H1 (cell line): ENCODE measurements around the gene TRAF3IP1. TPM values are rescaled to one million over a fixed set of nuclear protein-coding genes. Genes with fewer than 3 reads are reported as not detected.

ENCODE experiments used
- CTCF ChIA-PET: fragments of 300-600 bp; sonication (Branson Sonifier 250); formaldehyde crosslinking; loops from one replicate; lab custom pipeline; 2021; ENCODE audit not compliant: partially characterized antibody; lab: Charles Lee
- POLR2A ChIA-PET: fragments of 300-600 bp; sonication (Branson Sonifier 250); formaldehyde crosslinking; loops from one replicate; lab custom pipeline; 2021; ENCODE audit warnings: inconsistent platforms; ENCODE audit not compliant: partially characterized antibody; lab: Charles Lee
- DNase-seq, 2 experiments: peaks; one replicate each; pipeline versions ENCODE4 v3.0.0 to v3.0.0-alpha.2; 2010 to 2022; ENCODE audit warnings: low spot score in 2 of 2, low read depth in 1 of 2, mixed read lengths in 1 of 2
- FAIRE-seq: peaks from 2 replicates; lab custom pipeline; 2011; peaks lifted over from hg19 to GRCh38; lab: Jason Lieb, UNC
- H2AFZ ChIP-seq: 2 replicates; pipeline ENCODE4 v1.8.1; 2012; ENCODE audit warnings: low read length, inconsistent platforms
- H2AK5ac ChIP-seq: 2 replicates; pipeline ENCODE4 v1.6.1; 2013; ENCODE audit warnings: low read depth, low read length
- H2BK120ac ChIP-seq: replicated peaks from 2 replicates; pipeline ENCODE3; 2013; ENCODE audit warnings: low read depth, low read length, inconsistent platforms
- H2BK12ac ChIP-seq: 2 replicates; pipeline ENCODE4 v1.6.1; 2013; ENCODE audit warnings: low read depth, low read length
- H2BK15ac ChIP-seq: 2 replicates; pipeline ENCODE4 v1.6.1; 2013; ENCODE audit warnings: low read length
- H2BK20ac ChIP-seq: 2 replicates; pipeline ENCODE4 v1.6.1; 2013; ENCODE audit warnings: low read length
- H2BK5ac ChIP-seq: 2 replicates; pipeline ENCODE4 v1.6.1; 2013; ENCODE audit warnings: low read depth, low read length
- H3K14ac ChIP-seq: 2 replicates; pipeline ENCODE4 v1.6.1; 2013; ENCODE audit warnings: inconsistent platforms; ENCODE audit not compliant: insufficient read length
- H3K18ac ChIP-seq: 2 replicates; pipeline ENCODE4 v1.6.1; 2013; ENCODE audit warnings: low read length; ENCODE audit errors: extremely low read depth
- H3K23ac ChIP-seq: 2 replicates; pipeline ENCODE4 v1.6.1; 2013; ENCODE audit warnings: inconsistent platforms; ENCODE audit not compliant: insufficient read length
- H3K23me2 ChIP-seq: 2 replicates; pipeline ENCODE4 v1.6.1; 2013; ENCODE audit warnings: low read depth, low read length
- H3K27ac ChIP-seq: 2 replicates; pipeline ENCODE4 v1.6.1; 2011; ENCODE audit warnings: low read depth, low read length, inconsistent platforms
- H3K27me3 ChIP-seq, 4 experiments: replicated peaks in 1 of 4; 1 replicate in 1 of 4; 2 replicates in 3 of 4; pipeline versions ENCODE4 v1.6.1 to v1.8.1; 2011 to 2013; ENCODE audit warnings: low read length in 3 of 4, mild to moderate bottlenecking in 3 of 4, inconsistent platforms in 2 of 4, mixed read lengths in 2 of 4, moderate library complexity in 1 of 4; ENCODE audit not compliant: control insufficient read depth in 3 of 4, insufficient read depth in 3 of 4; ENCODE audit errors: extremely low read depth in 1 of 4
- H3K36me3 ChIP-seq, 4 experiments: 2 replicates each; pipeline versions ENCODE4 v1.6.1 to v1.8.1; 2011 to 2013; ENCODE audit warnings: mild to moderate bottlenecking in 4 of 4, low read length in 3 of 4, moderate library complexity in 2 of 4, control low read depth in 1 of 4, inconsistent platforms in 1 of 4; ENCODE audit not compliant: insufficient read depth in 4 of 4, control insufficient read depth in 2 of 4
- H3K4ac ChIP-seq: replicated peaks from 2 replicates; pipeline ENCODE3; 2013; ENCODE audit warnings: low read length, low read depth, mixed read lengths, inconsistent platforms; ENCODE audit not compliant: insufficient read length
- H3K4me1 ChIP-seq, 4 experiments: replicated peaks in 1 of 4; 1 replicate in 1 of 4; 2 replicates in 3 of 4; pipeline versions ENCODE4 v1.6.1 to v1.8.1; 2011 to 2013; ENCODE audit warnings: low read length in 3 of 4, inconsistent platforms in 2 of 4, mixed read lengths in 1 of 4; ENCODE audit not compliant: insufficient read depth in 4 of 4, control insufficient read depth in 3 of 4
- H3K4me2 ChIP-seq, 2 experiments: 2 replicates each; pipeline versions ENCODE4 v1.6.1 to v1.8.1; 2011 to 2013; ENCODE audit warnings: low read depth in 2 of 2, low read length in 2 of 2, control low read depth in 1 of 2, inconsistent platforms in 1 of 2, mild to moderate bottlenecking in 1 of 2; ENCODE audit not compliant: insufficient read depth in 1 of 2
- H3K4me3 ChIP-seq, 4 experiments: fragments of 200-600, 300-600 bp in 1 of 4; sonication (generic), shearing (Covaris generic), sonication (Bioruptor Twin) in 1 of 4; 2 replicates each; pipeline versions ENCODE4 v1.5.1 to v1.8.1; 2011 to 2016; ENCODE audit warnings: low read length in 4 of 4, low read depth in 3 of 4, control low read depth in 2 of 4, inconsistent platforms in 2 of 4, mild to moderate bottlenecking in 2 of 4, mixed read lengths in 1 of 4, moderate library complexity in 1 of 4; ENCODE audit not compliant: insufficient read depth in 2 of 4; ENCODE audit errors: extremely low read depth in 1 of 4
- H3K56ac ChIP-seq: replicated peaks from 2 replicates; pipeline ENCODE3; 2013; ENCODE audit warnings: low read depth, mild to moderate bottlenecking, mixed read lengths, low read length, inconsistent platforms; ENCODE audit not compliant: insufficient read length
- H3K79me1 ChIP-seq: 2 replicates; pipeline ENCODE4 v1.6.1; 2013; ENCODE audit warnings: low read depth, low read length, control low read depth
- H3K79me2 ChIP-seq, 2 experiments: 2 replicates each; pipeline versions ENCODE4 v1.6.1 to v1.8.1; 2012 to 2013; ENCODE audit warnings: low read length in 2 of 2, mild to moderate bottlenecking in 2 of 2, inconsistent platforms in 1 of 2; ENCODE audit not compliant: insufficient read depth in 2 of 2, control insufficient read depth in 1 of 2
- H3K9ac ChIP-seq, 4 experiments: replicated peaks in 1 of 4; 1 replicate in 1 of 4; 2 replicates in 3 of 4; pipeline versions ENCODE4 v1.6.1 to v1.8.1; 2011 to 2013; ENCODE audit warnings: low read depth in 3 of 4, low read length in 3 of 4, control low read depth in 2 of 4, mild to moderate bottlenecking in 2 of 4, moderate library complexity in 2 of 4, inconsistent platforms in 1 of 4; ENCODE audit errors: extremely low read depth in 1 of 4
- H3K9me3 ChIP-seq, 2 experiments: 2 replicates each; pipeline versions ENCODE4 v1.6.1 to v1.8.1; 2012 to 2013; ENCODE audit warnings: mild to moderate bottlenecking in 2 of 2, moderate library complexity in 2 of 2, control low read depth in 1 of 2, inconsistent platforms in 1 of 2, low read depth in 1 of 2, low read length in 1 of 2, mixed read lengths in 1 of 2; ENCODE audit not compliant: insufficient read depth in 2 of 2
- H4K20me1 ChIP-seq, 2 experiments: replicated peaks in 1 of 2; 2 replicates each; pipeline versions ENCODE3 to v1.8.1; 2011 to 2013; ENCODE audit warnings: inconsistent platforms in 2 of 2, low read length in 2 of 2, mild to moderate bottlenecking in 1 of 2; ENCODE audit not compliant: insufficient read depth in 2 of 2, control insufficient read depth in 1 of 2
- H4K5ac ChIP-seq: 2 replicates; pipeline ENCODE4 v1.6.1; 2013; ENCODE audit warnings: low read length, low read depth, mixed read lengths, inconsistent platforms; ENCODE audit not compliant: insufficient read length
- H4K8ac ChIP-seq: 2 replicates; pipeline ENCODE4 v1.8.0; 2013; ENCODE audit warnings: mild to moderate bottlenecking, moderate library complexity, low read length, inconsistent platforms; ENCODE audit not compliant: insufficient read depth; ENCODE audit errors: extremely low read depth
- H4K91ac ChIP-seq: replicated peaks from 2 replicates; pipeline ENCODE3; 2013; ENCODE audit warnings: low read length, mixed read lengths, inconsistent platforms; ENCODE audit not compliant: insufficient read length
- BACH1 ChIP-seq: IDR thresholded peaks from 2 replicates; pipeline ENCODE4 v1.6.1; 2012; ENCODE audit warnings: low read length, improper control_type of control experiment
- CREB1 ChIP-seq: IDR thresholded peaks from 2 replicates; pipeline ENCODE4 v1.6.1; 2012; ENCODE audit warnings: inconsistent platforms
- FOSL1 ChIP-seq: IDR thresholded peaks from 2 replicates; pipeline ENCODE4 v1.6.1; 2011; ENCODE audit warnings: mild to moderate bottlenecking, low read depth, low read length, moderate library complexity; ENCODE audit not compliant: insufficient read depth
- GTF2F1 ChIP-seq: IDR thresholded peaks from 2 replicates; pipeline ENCODE4 v1.6.1; 2012; ENCODE audit warnings: low read depth, low read length, improper control_type of control experiment, borderline replicate concordance
- HDAC6 ChIP-seq: IDR thresholded peaks from one replicate; pipeline ENCODE4 v1.7.1; 2012; ENCODE audit warnings: low read depth, mild to moderate bottlenecking, inconsistent platforms, low read length, moderate library complexity
- RBBP5 ChIP-seq: IDR thresholded peaks from 2 replicates; pipeline ENCODE4 v1.7.1; 2012; ENCODE audit warnings: low read depth, mild to moderate bottlenecking, inconsistent platforms, low read length, moderate library complexity, borderline replicate concordance
- SP2 ChIP-seq: IDR thresholded peaks from 2 replicates; pipeline ENCODE4 v1.6.1; 2012; ENCODE audit warnings: mild to moderate bottlenecking, low read length, inconsistent platforms
- SUZ12 ChIP-seq: fragments of 200-600 bp; sonication (generic); IDR thresholded peaks from 2 replicates; pipeline ENCODE4 v1.6.1; 2012; ENCODE audit warnings: mild to moderate bottlenecking, inconsistent platforms, low read length, moderate library complexity, mixed read lengths
- TEAD4 ChIP-seq: IDR thresholded peaks from 2 replicates; pipeline ENCODE4 v1.6.1; 2012; ENCODE audit warnings: low read depth, low read length, inconsistent platforms, mixed read lengths
- USF2 ChIP-seq: IDR thresholded peaks from 2 replicates; pipeline ENCODE4 v1.6.1; 2011; ENCODE audit warnings: low read length, improper control_type of control experiment
- ZNF274 ChIP-seq: IDR thresholded peaks from 2 replicates; pipeline ENCODE4 v1.7.0; 2012; ENCODE audit warnings: low read length, borderline replicate concordance; ENCODE audit errors: extremely low read depth
- WGBS, 2 experiments: shearing (Covaris generic) in 1 of 2; methylation state at CpG; one replicate each; pipeline versions ENCODE4 v1.1.6 to v1.1.7; 2013 to 2015; ENCODE audit warnings: low lambda C conversion rate in 2 of 2, mixed read lengths in 2 of 2, inconsistent platforms in 1 of 2, low coverage in 1 of 2, missing lambda C conversion rate in 1 of 2; ENCODE audit not compliant: insufficient replicate concordance in 2 of 2, insufficient coverage in 1 of 2, insufficient read length in 1 of 2; ENCODE audit errors: extremely low coverage in 1 of 2, missing lambda C conversion rate in 1 of 2; 5-methylcytosine and 5-hydroxymethylcytosine counted together
- polyA plus RNA-seq, 7 experiments: library from polyadenylated mRNA; depleted of rRNA in 3 of 7; stranded (reverse) in 5 of 7; unstranded in 2 of 7; fragments of >200 nt in 5 of 7; fragments of 200-250 nt in 2 of 7; gene quantifications; 1 replicate in 5 of 7; 2 replicates in 1 of 7; 4 replicates in 1 of 7; pipeline versions ENCODE4 v1.2.1 to v1.2.3, GENCODE V29; 2011 to 2013; ENCODE audit warnings: missing spikeins in 2 of 7, mixed read lengths in 2 of 7
- total RNA-seq: library from RNA; stranded (reverse); fragmentation: NEBNext Ultra II Directional; extraction: Animal tissue kit (Norgen Biotek cat#: 25700); gene quantifications from 2 replicates; pipeline ENCODE4 v1.2.1, GENCODE V29; 2021

Gene TRAF3IP1
- total and polyA plus RNA-seq, 2 of the 8 experiments (the other 6 are each of a cell fraction or from before 2014, with no cell fraction given), result 2.3 to 17.5 TPM

GRCh38 chr2:238295144-238296112 is 24.9 kb upstream of the TRAF3IP1 start:
- H3K27me3 ChIP-seq, result peaks cover 0 to 2% (median 0%) of the 10 kb centered on the region in 4 experiments; a peak in 2 of 7 replicates
- H3K14ac ChIP-seq, result no peak overlapping the region
- no peak overlapping the region for H3K18ac ChIP-seq
- DNase-seq, result no peak
- H3K4me3 ChIP-seq, result no peak overlapping the region
- H3K23me2 ChIP-seq, result no peaks in the 10 kb centered on the region
- H4K8ac ChIP-seq, result no peak overlapping the region
- ChIA-PET CTCF (interaction anchor here (1.5 to 2.7 kb wide), 4 partner anchors 8 to 32 kb away, joined by 4 to 12 read pairs (median 6); no protein-coding TSS in a partner anchor), POLR2A (no interaction called here)
- H2BK5ac ChIP-seq, result no peak overlapping the region
- H3K4ac ChIP-seq, result no peak overlapping the region
- no peak overlapping the region for H2BK15ac ChIP-seq
- H2AFZ ChIP-seq, result no peak overlapping the region
- H3K79me1 ChIP-seq, result no peaks in the 10 kb centered on the region
- H4K5ac ChIP-seq, result no peak overlapping the region
- no peaks in the 10 kb centered on the region for H3K36me3 ChIP-seq
- no peak overlapping the region for H2AK5ac ChIP-seq
- H3K23ac ChIP-seq, result no peak overlapping the region
- no peak overlapping the region for H3K27ac ChIP-seq
- H3K4me1 ChIP-seq, result peaks cover 0 to 4% (median 2%) of the 10 kb centered on the region in 4 experiments; a peak in 2 of 7 replicates
- FAIRE-seq, result no peak
- 0 out of 2 replicates have a peak overlapping the region, but pooled peaks have one; percentile 9 for H2BK12ac ChIP-seq
- H3K9me3 ChIP-seq, result no peaks in the 10 kb centered on the region
- no peak overlapping the region for H2BK120ac ChIP-seq
- no peak overlapping the region for H3K9ac ChIP-seq
- WGBS, 2 experiments, result 86% methylated on average over 17 of the region's 21 CpGs; no CpG with 5 or more reads in 1 of the 2 experiments
- no peak overlapping the region for H4K91ac ChIP-seq
- no peak overlapping the region for H3K4me2 ChIP-seq
- H3K56ac ChIP-seq, result no peak overlapping the region
- H4K20me1 ChIP-seq, result no peaks in the 10 kb centered on the region
- H2BK20ac ChIP-seq, result no peak overlapping the region
- H3K79me2 ChIP-seq, result no peaks in the 10 kb centered on the region
- no peak for TF ChIP-seq CREB1
- no peak for TF ChIP-seq SP2
- TF ChIP-seq TEAD4, result no peak
- no peak for TF ChIP-seq RBBP5
- TF ChIP-seq FOSL1, result no peak
- TF ChIP-seq BACH1, result no peak
- TF ChIP-seq USF2, result no peak
- TF ChIP-seq SUZ12, result no peak
- TF ChIP-seq GTF2F1, result no peak
- TF ChIP-seq ZNF274, result no peak
- TF ChIP-seq HDAC6, result no peak
